ENCODE results near the gene SPINT4.

GRCh38 chr20:45701873-45702272 is 20.3 kb upstream of the SPINT4 start, which contains the start of gene WFDC13:
- TF ChIP-seq TAF1 (IDR thresholded peaks at IDR 0.05; ENCODE audit: borderline replicate concordance, insufficient read depth, low read length) (no peak), REST (IDR thresholded peaks at IDR 0.05; ENCODE audit: insufficient read depth in 1 of 2, low read depth in 2 of 2, low read length in 2 of 2) (no peak), POLR2AphosphoS5 (IDR thresholded peaks at IDR 0.05; ENCODE audit: low read depth, low read length) (no peak)
